K562 (cell line): ENCODE data around the gene USP12. TPM values are rescaled to one million over a fixed set of nuclear protein-coding genes. Genes with fewer than 3 reads are reported as not detected.

ENCODE experiments used
- ATAC-seq: fragments of 200-7000 bp; cut with Tn5 transposase; 3 replicates; pipeline ENCODE4 v1.9.1; 2020; ENCODE audit warnings: moderate library complexity
- BruUV-seq: library from RNA; stranded (reverse); fragments of 400-500 nt; replicated peaks from 2 replicates; lab custom pipeline; 2021; lab: Mats Ljungman, UMichigan
- CTCF ChIA-PET: fragments of 300-600 bp; formaldehyde crosslinking; extraction: SDS; loops from one replicate; lab custom pipeline; 2021; ENCODE audit warnings: low intra/inter-chr PET ratio; lab: Yijun Ruan, JAX
- POLR2A ChIA-PET: fragments of 300-600, 350-650 bp; sonication (Branson Sonifier 250); formaldehyde crosslinking; extraction: SDS; loops from one replicate; lab custom pipeline; 2021; ENCODE audit warnings: antibody characterized with exemption, inconsistent platforms; lab: Yijun Ruan, JAX
- DNase-seq, 4 experiments: peaks; one replicate each; pipeline versions ENCODE4 v3.0.0 to v3.0.0-alpha.2; 2011 to 2018; ENCODE audit warnings: low spot score in 3 of 4, mixed read lengths in 3 of 4; ENCODE audit errors: extremely low read depth in 1 of 4
- FAIRE-seq: peaks from 2 replicates; lab custom pipeline; 2011; peaks lifted over from hg19 to GRCh38; lab: Jason Lieb, UNC
- H2AFZ ChIP-seq: 2 replicates; pipeline ENCODE4 v1.6.0; 2011; ENCODE audit warnings: low read depth, low read length, control low read depth, inconsistent platforms
- H3K27ac ChIP-seq: fragments of 200-600 bp; 3 replicates; pipeline ENCODE4 v1.8.0; 2011; ENCODE audit warnings: low read depth, mild to moderate bottlenecking, control low read depth, inconsistent platforms, low read length, moderate library complexity, mixed read lengths; ENCODE audit errors: extremely low read depth
- H3K27me3 ChIP-seq, 2 experiments: fragments of 300-600 bp in 1 of 2; 2 replicates in 1 of 2; 3 replicates in 1 of 2; pipeline versions ENCODE4 v1.6.0 to v1.8.0; 2011; ENCODE audit warnings: inconsistent platforms in 2 of 2, low read length in 2 of 2, mild to moderate bottlenecking in 1 of 2, mixed read lengths in 1 of 2, moderate library complexity in 1 of 2; ENCODE audit not compliant: control insufficient read depth in 2 of 2, insufficient read depth in 2 of 2
- H3K36me3 ChIP-seq: fragments of 300-600 bp; 3 replicates; pipeline ENCODE4 v1.8.0; 2011; ENCODE audit warnings: mild to moderate bottlenecking, low read length, inconsistent platforms; ENCODE audit not compliant: control insufficient read depth, insufficient read depth
- H3K4me1 ChIP-seq, 2 experiments: fragments of 200-600 bp in 1 of 2; replicated peaks in 1 of 2; 2 replicates in 1 of 2; 3 replicates in 1 of 2; pipeline versions ENCODE4 v1.5.1 to v1.8.0; 2011; ENCODE audit warnings: inconsistent platforms in 2 of 2, low read length in 2 of 2, mild to moderate bottlenecking in 1 of 2, mixed read lengths in 1 of 2, moderate library complexity in 1 of 2; ENCODE audit not compliant: control insufficient read depth in 2 of 2, insufficient read depth in 2 of 2
- H3K4me2 ChIP-seq: 2 replicates; pipeline ENCODE4 v1.6.1; 2011; ENCODE audit warnings: low read length, control low read depth, inconsistent platforms, mixed read lengths; ENCODE audit not compliant: insufficient read depth
- H3K4me3 ChIP-seq: fragments of 200-600 bp; sonication (generic), shearing (Covaris generic); 2 replicates; pipeline ENCODE4 v1.5.1; 2016; ENCODE audit warnings: control low read depth, inconsistent platforms
- H3K79me2 ChIP-seq: fragments of 200-600 bp; 3 replicates; pipeline ENCODE4 v1.8.0; 2011; ENCODE audit warnings: low read length, inconsistent platforms; ENCODE audit not compliant: control insufficient read depth, insufficient read depth
- H3K9ac ChIP-seq, 2 experiments: 2 replicates each; pipeline versions ENCODE4 v1.6.0 to v1.6.1; 2011; ENCODE audit warnings: low read depth in 2 of 2, low read length in 2 of 2, control low read depth in 1 of 2, inconsistent platforms in 1 of 2, mild to moderate bottlenecking in 1 of 2, mixed read lengths in 1 of 2; ENCODE audit not compliant: insufficient read depth in 1 of 2
- H3K9me1 ChIP-seq: one replicate; pipeline ENCODE4 v1.6.0; 2011; ENCODE audit warnings: inconsistent platforms, mild to moderate bottlenecking, low read length, moderate library complexity; ENCODE audit not compliant: control insufficient read depth, insufficient read depth
- H3K9me3 ChIP-seq: replicated peaks from 2 replicates; pipeline ENCODE4 v1.5.1; 2011; ENCODE audit warnings: low read depth, low read length, inconsistent platforms; ENCODE audit not compliant: control insufficient read depth, insufficient read depth
- H4K20me1 ChIP-seq: replicated peaks from 2 replicates; pipeline ENCODE4 v1.6.1; 2011; ENCODE audit warnings: low read length, inconsistent platforms, mixed read lengths; ENCODE audit not compliant: control insufficient read depth, insufficient read depth
- ARNT ChIP-seq, 2 experiments: fragments of 450-650 bp; IDR thresholded peaks; 2 replicates each; pipeline ENCODE4 v1.6.1; 2016; ENCODE audit warnings: mild to moderate bottlenecking in 1 of 2
- CBFA2T3 ChIP-seq: fragments of 450-650 bp; IDR thresholded peaks from 2 replicates; pipeline ENCODE4 v1.6.1; 2017
- TAL1 ChIP-seq: fragments of 450-650 bp; IDR thresholded peaks from 2 replicates; pipeline ENCODE4 v1.6.1; 2016; ENCODE audit warnings: mild to moderate bottlenecking
- TCF3 ChIP-seq: sonication (generic); formaldehyde crosslinking; IDR thresholded peaks from 2 replicates; pipeline ENCODE4 v1.4.0; 2020; ENCODE audit warnings: mild to moderate bottlenecking, missing genetic modification reagents
- ZNF583 ChIP-seq: fragments of 250-450 bp; sonication (Bioruptor Pico); IDR thresholded peaks from 2 replicates; pipeline ENCODE4 v1.4.0; 2020
- WGBS: fragments of 100-300 bp; shearing (Covaris generic); methylation state at CpG from one replicate; pipeline ENCODE4 v1.1.6; 2016; ENCODE audit warnings: low coverage, mixed read lengths; ENCODE audit not compliant: insufficient coverage; ENCODE audit errors: missing lambda C conversion rate; 5-methylcytosine and 5-hydroxymethylcytosine counted together
- in situ Hi-C: fragments of 300-500 bp; cut with MboI; formaldehyde crosslinking; loops from 4 replicates; pipeline ENCODE4 v1.15.0; 2018; ENCODE audit warnings: inconsistent platforms, mixed read lengths
- intact Hi-C: fragments of 100-400 bp; cut with micrococcal nuclease; formaldehyde crosslinking; loops from 2 replicates; pipeline ENCODE4 v1.14.2; 2022
- polyA plus RNA-seq, 8 experiments: library from polyadenylated mRNA; depleted of rRNA in 4 of 8; stranded (reverse) in 5 of 8; unstranded in 3 of 8; fragments of >200 nt; fragmentation: Nextera tagmentation in 2 of 8; fragmentation: Illumina TruSeq in 1 of 8; extraction: Ambion mirVana in 2 of 8; extraction: Trizol in 1 of 8; gene quantifications; 2 replicates each; pipeline versions ENCODE4 v1.2.1 to v1.2.3, GENCODE V29; 2011 to 2014; ENCODE audit warnings: inconsistent platforms in 1 of 8, missing spikeins in 1 of 8
- total RNA-seq, 7 experiments: library from RNA; depleted of rRNA in 6 of 7; stranded (reverse); fragments of >200 nt in 6 of 7; fragmentation: Illumina TruSeq in 2 of 7; extraction: Trizol in 2 of 7; gene quantifications; 2 replicates each; pipeline versions ENCODE4 v1.2.1 to v1.2.3, GENCODE V29; 2011 to 2021; ENCODE audit warnings: low replicate concordance in 1 of 7
- TF ChIP-seq, protein P1 (sequence below): fragments of 250-450 bp; sonication (Bioruptor Pico); IDR thresholded peaks from 2 replicates; pipeline ENCODE4 v1.8.0; 2021; ENCODE audit warnings: borderline replicate concordance, mild to moderate bottlenecking, moderate library complexity; ENCODE audit not compliant: poor library complexity, severe bottlenecking

The USP12 gene
- total and polyA plus RNA-seq, 9 of the 15 experiments (the other 6 are each of a cell fraction or from before 2014, with no cell fraction given), result 1.8 to 20.5 (median 13.3) TPM

DNA sequence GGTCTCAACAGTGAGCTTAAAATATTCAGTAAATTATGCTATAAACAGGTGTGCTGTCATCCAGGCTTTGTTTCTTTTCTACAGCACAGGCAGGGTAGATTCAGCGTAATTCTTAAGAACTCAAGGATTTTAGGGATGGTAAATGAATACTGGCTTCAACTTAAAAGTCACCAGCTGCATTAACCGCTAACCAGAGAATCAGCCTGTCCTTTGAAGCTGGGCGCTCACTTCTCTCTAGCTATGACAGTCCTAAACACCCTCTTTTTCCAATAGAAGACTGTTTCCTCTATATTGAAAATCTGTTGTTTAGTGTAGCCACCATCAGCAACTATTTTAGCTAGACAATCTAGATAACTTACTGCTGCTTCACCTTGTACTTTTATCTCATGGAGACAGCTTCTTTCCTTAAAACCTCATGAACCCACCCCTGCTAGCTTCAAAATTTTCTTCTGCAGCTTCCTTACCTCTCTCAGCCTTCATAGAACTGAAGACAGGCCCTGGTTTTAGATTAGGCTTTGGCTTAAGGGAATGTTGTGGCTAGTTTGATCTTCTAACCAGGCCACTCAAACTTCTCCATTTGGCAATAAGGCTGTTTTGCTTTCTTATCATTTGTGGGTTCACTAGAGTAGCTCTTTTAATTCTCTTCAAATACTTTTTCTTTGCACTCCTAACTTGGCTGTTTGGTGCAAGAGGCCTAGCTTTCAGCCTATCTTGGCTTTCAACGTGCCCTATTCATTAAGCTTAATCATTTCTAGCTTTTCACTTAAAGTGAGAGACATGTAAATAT, 89.5 kb downstream of the USP12 start (continued):
- TF ChIP-seq CBFA2T3 (peak; percentile 7; the same call in 1 of the 2 replicates), TAL1 (0 out of 2 replicates have a peak, but pooled peaks have one; percentile 10)
- TF ChIP-seq, protein P1, sequence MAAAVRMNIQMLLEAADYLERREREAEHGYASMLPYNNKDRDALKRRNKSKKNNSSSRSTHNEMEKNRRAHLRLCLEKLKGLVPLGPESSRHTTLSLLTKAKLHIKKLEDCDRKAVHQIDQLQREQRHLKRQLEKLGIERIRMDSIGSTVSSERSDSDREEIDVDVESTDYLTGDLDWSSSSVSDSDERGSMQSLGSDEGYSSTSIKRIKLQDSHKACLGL (CRISPR knock-in tag), result no peak

DNA sequence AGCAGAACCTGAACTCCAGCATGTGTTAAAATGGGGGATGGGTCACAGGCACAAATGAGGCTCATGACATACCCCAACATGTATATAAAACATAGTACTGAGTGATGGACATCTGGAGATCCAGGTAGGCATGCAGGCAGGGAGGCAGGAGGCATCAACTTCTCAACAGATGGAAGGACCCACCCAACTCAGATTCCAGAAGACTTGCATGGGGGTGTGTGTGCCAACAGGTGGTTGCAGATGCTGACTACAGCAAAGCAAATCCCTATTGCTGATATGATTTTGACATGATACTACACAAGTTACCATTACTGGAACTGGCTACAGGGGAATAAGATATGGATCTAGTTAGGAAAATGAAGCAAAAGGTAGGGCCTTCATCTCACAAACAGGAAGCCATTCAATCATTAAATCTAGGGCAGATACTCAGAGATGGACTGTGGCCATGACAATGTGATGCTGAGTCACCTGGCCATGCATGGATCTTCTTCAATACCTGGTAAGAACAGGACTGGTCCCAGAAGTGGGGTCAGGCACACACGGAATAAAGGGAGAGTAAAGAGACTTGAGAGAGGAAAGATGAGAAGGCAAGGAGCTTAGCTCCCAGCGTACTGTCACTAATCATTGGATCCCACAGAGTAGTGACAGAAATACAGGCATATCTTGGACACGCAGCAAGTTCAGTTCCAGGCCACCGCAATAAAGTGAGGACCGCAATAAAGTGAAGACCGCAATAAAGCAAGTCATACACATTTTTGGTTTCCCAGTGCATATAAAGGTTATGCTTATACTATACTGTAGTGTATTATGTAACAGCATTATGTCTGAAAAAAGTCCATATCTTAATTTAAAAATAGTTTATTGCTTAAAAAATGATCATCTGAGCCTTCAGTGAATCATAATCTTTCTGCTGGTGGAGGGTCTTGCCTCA, 91.3 kb downstream of the USP12 start:
- no peaks in the 10 kb centered on the region; the same call in 1 of the 3 replicates for H3K36me3 ChIP-seq
- no peak for DNase-seq
- H3K4me1 ChIP-seq, result no peaks in the 10 kb centered on the region; a peak in 3 of 5 replicates
- CTCF ChIA-PET, result no interaction called here
- no peak overlapping the region for H3K9ac ChIP-seq
- no peak for FAIRE-seq
- H3K9me3 ChIP-seq, result no peaks in the 10 kb centered on the region
- POLR2A ChIA-PET, result interaction anchor here (0.7 kb wide), 2 partner anchors 13 to 63 kb away, joined by 3 read pairs; no protein-coding TSS in a partner anchor
- no peaks in the 10 kb centered on the region for H4K20me1 ChIP-seq
- no peaks in the 10 kb centered on the region for H3K27me3 ChIP-seq
- peaks cover 3% of the 10 kb centered on the region for H3K9me1 ChIP-seq
- H2AFZ ChIP-seq, result no peak overlapping the region
- intact Hi-C loops (no loop called here), in situ Hi-C loops (no loop called here)
- WGBS, result 64% methylated on average over 6 of the region's 6 CpGs
- ATAC-seq, result peak; percentile 47; the same call in 2 of the 3 replicates
- H3K79me2 ChIP-seq, result no peaks in the 10 kb centered on the region
- TF ChIP-seq ARNT (IDR thresholded peaks at IDR 0.05) (peak in 1 of 2 experiments; percentile 66; a peak in 1 of 4 replicates), TCF3 (CRISPR knock-in tag) (peak; percentile 22; the same call in 1 of the 2 replicates), ZNF583 (CRISPR knock-in tag) (no peak)
- BruUV-seq, result no TSS peak
- no peak overlapping the region for H3K27ac ChIP-seq
- H3K4me3 ChIP-seq, result no peak overlapping the region
- H3K4me2 ChIP-seq, result no peak overlapping the region
